HG03159 (cell line): ENCODE results near the gene MGRN1.

Experiments used
- ATAC-seq: cut with Tn5 transposase; IDR thresholded peaks from one replicate; pipeline ENCODE4 v1.9.1; 2021; ENCODE audit warnings: mild to moderate bottlenecking, moderate library complexity; ENCODE audit not compliant: unreplicated experiment

The MGRN1 gene

GRCh38 chr16:4624015-4624826, at the start of gene MGRN1:
MGRN1 (plus strand) TSS chr16:4624826; CDS start chr16:4624961, 135 bp downstream.
- ATAC-seq, result peak; percentile 72

GRCh38 chr16:4574919-4575705, 49.5 kb upstream of the MGRN1 start:
- no peak for ATAC-seq

- no peak for ATAC-seq
These were observed 48.6 kb upstream of the MGRN1 start for GRCh38 chr16:4576008-4576407.

- ATAC-seq, result no peak
These were observed 45.6 kb upstream of the MGRN1 start for GRCh38 chr16:4578961-4579530.

GRCh38 chr16:4580250-4580649, 44.4 kb upstream of the MGRN1 start:
- ATAC-seq, result no peak

- no peak for ATAC-seq
These were observed 40.7 kb upstream of the MGRN1 start for GRCh38 chr16:4583906-4584305.

GRCh38 chr16:4586291-4586690, 38.3 kb upstream of the MGRN1 start:
- ATAC-seq, result no peak

GRCh38 chr16:4588386-4588785, 36.2 kb upstream of the MGRN1 start:
- ATAC-seq, result no peak

- ATAC-seq, result no peak
These were observed 35.7 kb upstream of the MGRN1 start for GRCh38 chr16:4588961-4589360.

GRCh38 chr16:4591191-4591590, 33.4 kb upstream of the MGRN1 start:
- no peak for ATAC-seq

- ATAC-seq, result no peak
These were observed 32.7 kb upstream of the MGRN1 start for GRCh38 chr16:4591706-4592470.

- ATAC-seq, result no peak
These were observed 31.5 kb upstream of the MGRN1 start for GRCh38 chr16:4593086-4593485.

GRCh38 chr16:4594433-4595410, 29.9 kb upstream of the MGRN1 start:
- ATAC-seq, result no peak

GRCh38 chr16:4597174-4597573, 27.5 kb upstream of the MGRN1 start:
- no peak for ATAC-seq

- no peak for ATAC-seq
These were observed 25.6 kb upstream of the MGRN1 start for GRCh38 chr16:4599037-4599436.

- ATAC-seq, result no peak
These were observed 25.1 kb upstream of the MGRN1 start for GRCh38 chr16:4599545-4599944.

GRCh38 chr16:4601036-4601863, 23.4 kb upstream of the MGRN1 start:
- ATAC-seq, result no peak

GRCh38 chr16:4601864-4602186, 22.8 kb upstream of the MGRN1 start:
- ATAC-seq, result no peak

GRCh38 chr16:4602331-4602730, 22.3 kb upstream of the MGRN1 start:
- no peak for ATAC-seq
